ENCODE data around the gene PRELID3B.

PRELID3B gene

GRCh38 chr20:59039233-59039632, 3.4 kb downstream of the PRELID3B start:
- no peak for TF ChIP-seq CTCF (IDR thresholded peaks at IDR 0.05)

- no peak for TF ChIP-seq CTCF (IDR thresholded peaks at IDR 0.05)
These were observed 5.2 kb downstream of the PRELID3B start for GRCh38 chr20:59037386-59037785.

GRCh38 chr20:59035381-59035780, 7.2 kb downstream of the PRELID3B start:
- no peak for TF ChIP-seq CTCF (IDR thresholded peaks at IDR 0.05)

- no peak for TF ChIP-seq CTCF (IDR thresholded peaks at IDR 0.05)
These were observed 8.9 kb downstream of the PRELID3B start for GRCh38 chr20:59033616-59034165.

- no peak for TF ChIP-seq CTCF (IDR thresholded peaks at IDR 0.05)
These were observed 9.5 kb downstream of the PRELID3B start for GRCh38 chr20:59033093-59033492.

GRCh38 chr20:59032713-59033059, 9.9 kb downstream of the PRELID3B start:
- no peak for TF ChIP-seq CTCF (IDR thresholded peaks at IDR 0.05)

- TF ChIP-seq CTCF (IDR thresholded peaks at IDR 0.05) = no peak
These were observed 10.4 kb downstream of the PRELID3B start, which contains the start of gene ATP5F1E for GRCh38 chr20:59032023-59032712. Gene ATP5F1E (minus strand): TSS chr20:59032335. CDS start chr20:59032251, 84 bp downstream.
